KMS-11 (cell line): ENCODE measurements around the gene IFI35.
"Not testable (repeated sequence)": the region's sequence is repeated elsewhere in the genome, so short reads cannot be mapped to it uniquely, and the experiment has no call there.

ENCODE experiments used
- H2AFZ ChIP-seq: fragments of 200-600 bp; sonication (generic); 2 replicates; pipeline ENCODE4 v1.6.1; 2016; ENCODE audit warnings: antibody characterized with exemption, mixed run types, low read depth
- H3K27ac ChIP-seq: fragments of 200-600 bp; sonication (generic); 2 replicates; pipeline ENCODE4 v1.6.1; 2016; ENCODE audit warnings: mild to moderate bottlenecking, mixed run types
- H3K27me3 ChIP-seq: fragments of 200-600 bp; sonication (generic); 2 replicates; pipeline ENCODE4 v1.6.1; 2017; ENCODE audit warnings: mild to moderate bottlenecking, low read depth, mixed run types, moderate library complexity; ENCODE audit not compliant: insufficient read depth
- H3K36me3 ChIP-seq: fragments of 200-600 bp; sonication (generic); 2 replicates; pipeline ENCODE4 v1.6.1; 2017; ENCODE audit warnings: mild to moderate bottlenecking, mixed run types; ENCODE audit not compliant: insufficient read depth
- H3K4me1 ChIP-seq: fragments of 200-600 bp; sonication (generic); 2 replicates; pipeline ENCODE4 v1.6.1; 2016; ENCODE audit warnings: mild to moderate bottlenecking, low read depth, mixed run types; ENCODE audit not compliant: poor library complexity, severe bottlenecking
- H3K4me2 ChIP-seq: fragments of 200-600 bp; sonication (generic); 2 replicates; pipeline ENCODE4 v1.7.0; 2016; ENCODE audit warnings: mild to moderate bottlenecking, mixed run types
- H3K4me3 ChIP-seq: fragments of 200-600 bp; sonication (generic); IDR thresholded peaks from 2 replicates; pipeline ENCODE4 v1.6.1; 2017; ENCODE audit warnings: low read depth, low read length, mixed read lengths; ENCODE audit not compliant: insufficient read depth
- H3K79me2 ChIP-seq: fragments of 200-600 bp; sonication (generic); 2 replicates; pipeline ENCODE4 v1.6.1; 2016; ENCODE audit warnings: low read depth, mixed run types; ENCODE audit not compliant: insufficient read depth
- H3K9ac ChIP-seq: fragments of 200-600 bp; sonication (generic); 2 replicates; pipeline ENCODE4 v1.6.1; 2016; ENCODE audit warnings: mild to moderate bottlenecking, mixed run types
- H4K20me1 ChIP-seq: fragments of 200-600 bp; sonication (generic); 2 replicates; pipeline ENCODE4 v1.6.1; 2016; ENCODE audit warnings: mild to moderate bottlenecking, mixed run types; ENCODE audit not compliant: insufficient read depth
- CTCF ChIP-seq: fragments of 200-600 bp; sonication (generic); conservative IDR thresholded peaks from 2 replicates; pipeline ENCODE4 v1.6.1; 2017; ENCODE audit warnings: low read depth, mild to moderate bottlenecking, antibody characterized with exemption, low read length, moderate library complexity, mixed read lengths

IFI35 gene

GRCh38 chr17:42989141-42989540, 17.4 kb upstream of the IFI35 start:
- Histone ChIP-seq H3K4me3 (no peak overlapping the region), H3K4me1 (peaks cover 25% of the 10 kb centered on the region), H3K4me2 (no peak overlapping the region), H3K27me3 (no peaks in the 10 kb centered on the region), H3K79me2 (peaks cover 7% of the 10 kb centered on the region; the same call in 1 of the 2 replicates), H3K27ac (no peak overlapping the region), H3K9ac (no peak overlapping the region), H3K36me3 (peaks cover 6% of the 10 kb centered on the region; the same call in 1 of the 2 replicates), H4K20me1 (no peaks in the 10 kb centered on the region), H2AFZ (no peak overlapping the region)
- no peak for TF ChIP-seq CTCF

- no peak overlapping the region for H3K9ac ChIP-seq
- H3K4me2 ChIP-seq = no peak overlapping the region
- peaks cover 6% of the 10 kb centered on the region; the same call in 1 of the 2 replicates for H3K36me3 ChIP-seq
- peaks cover 5% of the 10 kb centered on the region; the same call in 1 of the 2 replicates for H3K79me2 ChIP-seq
- H3K27me3 ChIP-seq = no peaks in the 10 kb centered on the region
- peaks cover 20% of the 10 kb centered on the region for H3K4me1 ChIP-seq
- TF ChIP-seq CTCF = no peak
- H2AFZ ChIP-seq = no peak overlapping the region
- no peak overlapping the region for H3K27ac ChIP-seq
- no peaks in the 10 kb centered on the region for H4K20me1 ChIP-seq
- H3K4me3 ChIP-seq = no peak overlapping the region
Measured at GRCh38 chr17:42989726-42990652, 16.6 kb upstream of the IFI35 start.

- no peak overlapping the region for H3K4me3 ChIP-seq
- no peaks in the 10 kb centered on the region for H3K27me3 ChIP-seq
- no peak overlapping the region for H2AFZ ChIP-seq
- H3K27ac ChIP-seq = no peak overlapping the region
- H3K4me2 ChIP-seq = no peak overlapping the region
- H4K20me1 ChIP-seq = no peaks in the 10 kb centered on the region
- peaks cover 6% of the 10 kb centered on the region; the same call in 1 of the 2 replicates for H3K36me3 ChIP-seq
- H3K9ac ChIP-seq = no peak overlapping the region
- H3K4me1 ChIP-seq = peaks cover 7% of the 10 kb centered on the region
- TF ChIP-seq CTCF = no peak
- H3K79me2 ChIP-seq = no peaks in the 10 kb centered on the region
Measured at GRCh38 chr17:42991471-42991870, 15.1 kb upstream of the IFI35 start.

GRCh38 chr17:42992872-42993271, 13.7 kb upstream of the IFI35 start:
- Histone ChIP-seq H3K4me2 (no peak overlapping the region), H3K4me1 (peaks cover 14% of the 10 kb centered on the region), H4K20me1 (no peaks in the 10 kb centered on the region), H3K27ac (no peak overlapping the region), H3K9ac (no peak overlapping the region), H3K27me3 (no peaks in the 10 kb centered on the region), H3K79me2 (no peaks in the 10 kb centered on the region), H3K4me3 (no peak overlapping the region), H3K36me3 (0 out of 2 replicates have a peak, but pooled peaks cover 6% of the 10 kb centered on the region), H2AFZ (no peak overlapping the region)
- no peak for TF ChIP-seq CTCF

- H3K9ac ChIP-seq, H3K27ac ChIP-seq, H3K36me3 ChIP-seq, H3K27me3 ChIP-seq, H3K4me2 ChIP-seq, H2AFZ ChIP-seq, H4K20me1 ChIP-seq, H3K4me3 ChIP-seq, H3K79me2 ChIP-seq: not testable (repeated sequence)
- peaks cover 14% of the 10 kb centered on the region for H3K4me1 ChIP-seq
Measured at GRCh38 chr17:42993913-42994312, 12.7 kb upstream of the IFI35 start.
